SK-N-SH (cell line): ENCODE data around the gene ABLIM2. TPM values are rescaled to one million over a fixed set of nuclear protein-coding genes. Genes with fewer than 3 reads are reported as not detected.

Experiments used
- CTCF ChIA-PET: fragments of 300-600, 350-600 bp; formaldehyde crosslinking; extraction: SDS; loops from one replicate; lab custom pipeline; 2021; lab: Yijun Ruan, JAX
- POLR2A ChIA-PET: fragments of 350-600 bp; sonication (Branson Sonifier 250); formaldehyde crosslinking; extraction: SDS; loops from one replicate; lab custom pipeline; 2020; ENCODE audit warnings: antibody characterized with exemption, inconsistent platforms; lab: Yijun Ruan, JAX
- DNase-seq: peaks from one replicate; pipeline ENCODE4 v3.0.0; 2012
- H2AFZ ChIP-seq: fragments of 200-600 bp; sonication (generic); 2 replicates; pipeline ENCODE4 v1.8.1; 2016; ENCODE audit warnings: antibody characterized with exemption, mild to moderate bottlenecking, low read depth
- H3F3A ChIP-seq: fragments of 200-600 bp; sonication (generic); replicated peaks from 2 replicates; pipeline ENCODE3; 2016; ENCODE audit warnings: antibody characterized with exemption, mild to moderate bottlenecking; ENCODE audit not compliant: insufficient read depth
- H3K27ac ChIP-seq, 2 experiments: fragments of 200-500 bp in 1 of 2; fragments of 200-600 bp in 1 of 2; sonication (Bioruptor generic) in 1 of 2; sonication (generic), shearing (Covaris generic) in 1 of 2; 2 replicates each; pipeline versions ENCODE4 v1.5.1 to v1.6.1; 2014 to 2016; ENCODE audit warnings: low read depth in 2 of 2, inconsistent platforms in 1 of 2, low read length in 1 of 2, mild to moderate bottlenecking in 1 of 2, mixed read lengths in 1 of 2
- H3K27me3 ChIP-seq: fragments of 200-600 bp; sonication (generic), shearing (Covaris generic); 2 replicates; pipeline ENCODE4 v1.6.1; 2016; ENCODE audit warnings: mixed run types; ENCODE audit not compliant: insufficient read depth
- H3K36me3 ChIP-seq, 2 experiments: fragments of 200-500 bp in 1 of 2; fragments of 200-600 bp in 1 of 2; sonication (Bioruptor generic) in 1 of 2; sonication (generic) in 1 of 2; replicated peaks in 1 of 2; 2 replicates each; pipeline versions ENCODE3 to v1.5.1; 2014 to 2016; ENCODE audit warnings: low read length in 1 of 2, mild to moderate bottlenecking in 1 of 2; ENCODE audit not compliant: insufficient read depth in 2 of 2, control insufficient read depth in 1 of 2
- H3K4me1 ChIP-seq, 2 experiments: fragments of 200-500 bp in 1 of 2; fragments of 200-600 bp in 1 of 2; sonication (Bioruptor generic) in 1 of 2; sonication (generic), shearing (Covaris generic) in 1 of 2; 2 replicates each; pipeline versions ENCODE4 v1.5.1 to v1.6.1; 2014 to 2016; ENCODE audit warnings: low read depth in 1 of 2, low read length in 1 of 2, mixed run types in 1 of 2; ENCODE audit not compliant: insufficient read depth in 2 of 2, control insufficient read depth in 1 of 2
- H3K4me2 ChIP-seq: fragments of 200-600 bp; sonication (generic), shearing (Covaris generic); 2 replicates; pipeline ENCODE4 v1.6.1; 2017; ENCODE audit warnings: mixed run types
- H3K4me3 ChIP-seq, 2 experiments: fragments of 200-500 bp in 1 of 2; fragments of 200-600 bp in 1 of 2; sonication (Bioruptor generic) in 1 of 2; sonication (generic), shearing (Covaris generic) in 1 of 2; 2 replicates each; pipeline versions ENCODE4 v1.5.1 to v1.8.1; 2014 to 2016; ENCODE audit warnings: low read depth in 2 of 2, inconsistent platforms in 1 of 2, low read length in 1 of 2, mild to moderate bottlenecking in 1 of 2, mixed read lengths in 1 of 2, moderate library complexity in 1 of 2
- H3K79me2 ChIP-seq: fragments of 200-600 bp; sonication (generic); 2 replicates; pipeline ENCODE4 v1.8.1; 2017; ENCODE audit warnings: mild to moderate bottlenecking; ENCODE audit not compliant: insufficient read depth
- H3K9ac ChIP-seq: fragments of 200-600 bp; sonication (generic); 2 replicates; pipeline ENCODE4 v1.6.1; 2017; ENCODE audit warnings: mixed run types
- H3K9me2 ChIP-seq: fragments of 200-600 bp; sonication (generic); 2 replicates; pipeline ENCODE4 v1.6.1; 2017; ENCODE audit warnings: mixed run types
- H3K9me3 ChIP-seq: fragments of 200-600 bp; sonication (generic); 2 replicates; pipeline ENCODE4 v1.6.1; 2017; ENCODE audit warnings: mixed run types, mild to moderate bottlenecking, moderate library complexity
- H4K20me1 ChIP-seq: fragments of 200-600 bp; sonication (generic); 2 replicates; pipeline ENCODE4 v1.6.1; 2017; ENCODE audit warnings: mild to moderate bottlenecking, mixed run types; ENCODE audit not compliant: insufficient read depth
- CHD2 ChIP-seq: fragments of 150-350 bp; IDR thresholded peaks from 2 replicates; pipeline ENCODE4 v1.6.1; 2018; ENCODE audit warnings: low read length; ENCODE audit not compliant: partially characterized antibody
- FOXM1 ChIP-seq: IDR thresholded peaks from 2 replicates; pipeline ENCODE4 v1.4.0; 2012; ENCODE audit warnings: low read depth, mild to moderate bottlenecking
- GABPA ChIP-seq: IDR thresholded peaks from 2 replicates; pipeline ENCODE4 v1.4.0; 2012; ENCODE audit warnings: low read depth, mild to moderate bottlenecking
- RAD21 ChIP-seq: IDR thresholded peaks from 2 replicates; pipeline ENCODE4 v1.6.1; 2012; ENCODE audit warnings: mild to moderate bottlenecking, low read length
- RCOR1 ChIP-seq: fragments of 150-350 bp; IDR thresholded peaks from 2 replicates; pipeline ENCODE4 v1.6.1; 2017; ENCODE audit warnings: antibody characterized with exemption, low read length
- RXRA ChIP-seq: IDR thresholded peaks from 2 replicates; pipeline ENCODE4 v1.4.0; 2012; ENCODE audit warnings: low read depth, mild to moderate bottlenecking, borderline replicate concordance
- WGBS: methylation state at CpG from one replicate; pipeline ENCODE4 v1.1.6; 2017; ENCODE audit warnings: low lambda C conversion rate; 5-methylcytosine and 5-hydroxymethylcytosine counted together
- polyA plus RNA-seq, 3 experiments: library from polyadenylated mRNA; depleted of rRNA; stranded (reverse); fragments of >200 nt; gene quantifications; 2 replicates each; pipeline ENCODE4 v1.2.3, GENCODE V29; 2012
- TF ChIP-seq, protein P1 (sequence below): fragments of 150-350 bp; IDR thresholded peaks from 2 replicates; pipeline ENCODE4 v1.6.1; 2016; ENCODE audit warnings: mild to moderate bottlenecking, low read depth, low read length

The ABLIM2 gene
- polyA plus RNA-seq, 1 of the 3 experiments (the other 2 are of a cell fraction) = 0.53 TPM

DNA sequence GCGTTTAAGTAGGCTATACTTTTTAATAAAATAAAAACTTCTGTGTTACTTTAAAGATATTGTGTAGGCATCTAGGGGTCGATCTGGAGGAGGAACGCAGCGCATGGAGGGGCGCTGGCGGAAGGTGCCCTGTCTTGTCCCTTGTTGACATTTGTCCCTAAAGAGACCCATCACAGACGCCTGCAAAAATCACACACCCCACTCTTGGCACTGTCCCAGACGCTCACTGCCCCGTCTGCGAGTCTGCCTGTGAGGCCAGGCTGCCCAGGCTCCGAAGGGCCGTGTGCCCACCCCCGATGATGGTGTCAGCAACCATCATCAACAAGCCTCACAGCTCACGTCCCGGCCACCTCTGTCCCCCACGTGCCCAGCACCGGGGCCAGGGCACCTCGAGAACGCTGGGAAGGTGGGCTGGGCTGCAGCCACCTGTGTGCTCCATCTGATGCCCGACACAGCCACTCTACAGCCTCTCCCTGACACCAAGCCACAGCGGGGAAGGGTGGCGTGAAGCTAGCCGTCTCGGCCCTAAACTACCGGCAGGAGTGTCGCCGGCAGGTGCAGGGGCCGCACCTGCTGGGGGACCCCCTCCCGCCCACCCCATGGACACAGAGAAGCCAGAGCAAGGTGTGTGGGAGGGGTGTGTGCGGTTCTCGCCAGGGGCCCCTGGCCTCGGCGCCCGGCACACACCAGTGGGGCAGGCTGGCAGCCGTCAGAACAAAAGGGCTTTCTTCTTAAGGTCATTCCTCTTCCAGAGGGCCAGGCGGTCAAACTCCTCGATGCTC, 192.1 kb downstream of the ABLIM2 start:
- ChIA-PET POLR2A (no interaction called here), CTCF (interaction anchor here (1.0 to 4.0 kb wide), 4 partner anchors 9 to 164 kb away, joined by 3 to 19 read pairs (median 8); no protein-coding TSS in a partner anchor)
- DNase-seq = peak; percentile 47
- no peak overlapping the region for H3K27ac ChIP-seq
- 81% methylated on average over 15 of the region's 37 CpGs for WGBS
- H3K36me3 ChIP-seq = no peaks in the 10 kb centered on the region
- no peak overlapping the region for H3K4me3 ChIP-seq
- H2AFZ ChIP-seq = no peak overlapping the region
- H3K27me3 ChIP-seq = no peaks in the 10 kb centered on the region
- TF ChIP-seq RCOR1 (no peak), CHD2 (no peak)
- TF ChIP-seq, protein P1, sequence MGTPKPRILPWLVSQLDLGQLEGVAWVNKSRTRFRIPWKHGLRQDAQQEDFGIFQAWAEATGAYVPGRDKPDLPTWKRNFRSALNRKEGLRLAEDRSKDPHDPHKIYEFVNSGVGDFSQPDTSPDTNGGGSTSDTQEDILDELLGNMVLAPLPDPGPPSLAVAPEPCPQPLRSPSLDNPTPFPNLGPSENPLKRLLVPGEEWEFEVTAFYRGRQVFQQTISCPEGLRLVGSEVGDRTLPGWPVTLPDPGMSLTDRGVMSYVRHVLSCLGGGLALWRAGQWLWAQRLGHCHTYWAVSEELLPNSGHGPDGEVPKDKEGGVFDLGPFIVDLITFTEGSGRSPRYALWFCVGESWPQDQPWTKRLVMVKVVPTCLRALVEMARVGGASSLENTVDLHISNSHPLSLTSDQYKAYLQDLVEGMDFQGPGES = no peak
- H3K79me2 ChIP-seq = peaks cover 8% of the 10 kb centered on the region; the same call in 1 of the 2 replicates
- H3K9me3 ChIP-seq = no peaks in the 10 kb centered on the region
- H4K20me1 ChIP-seq = no peaks in the 10 kb centered on the region
- H3K9me2 ChIP-seq = no peaks in the 10 kb centered on the region
- H3K4me2 ChIP-seq = no peak overlapping the region
- peaks cover 27 to 41% of the 10 kb centered on the region in 2 experiments; a peak in 3 of 4 replicates for H3K4me1 ChIP-seq
- no peak overlapping the region for H3K9ac ChIP-seq
- peaks cover 27% of the 10 kb centered on the region for H3F3A ChIP-seq

DNA sequence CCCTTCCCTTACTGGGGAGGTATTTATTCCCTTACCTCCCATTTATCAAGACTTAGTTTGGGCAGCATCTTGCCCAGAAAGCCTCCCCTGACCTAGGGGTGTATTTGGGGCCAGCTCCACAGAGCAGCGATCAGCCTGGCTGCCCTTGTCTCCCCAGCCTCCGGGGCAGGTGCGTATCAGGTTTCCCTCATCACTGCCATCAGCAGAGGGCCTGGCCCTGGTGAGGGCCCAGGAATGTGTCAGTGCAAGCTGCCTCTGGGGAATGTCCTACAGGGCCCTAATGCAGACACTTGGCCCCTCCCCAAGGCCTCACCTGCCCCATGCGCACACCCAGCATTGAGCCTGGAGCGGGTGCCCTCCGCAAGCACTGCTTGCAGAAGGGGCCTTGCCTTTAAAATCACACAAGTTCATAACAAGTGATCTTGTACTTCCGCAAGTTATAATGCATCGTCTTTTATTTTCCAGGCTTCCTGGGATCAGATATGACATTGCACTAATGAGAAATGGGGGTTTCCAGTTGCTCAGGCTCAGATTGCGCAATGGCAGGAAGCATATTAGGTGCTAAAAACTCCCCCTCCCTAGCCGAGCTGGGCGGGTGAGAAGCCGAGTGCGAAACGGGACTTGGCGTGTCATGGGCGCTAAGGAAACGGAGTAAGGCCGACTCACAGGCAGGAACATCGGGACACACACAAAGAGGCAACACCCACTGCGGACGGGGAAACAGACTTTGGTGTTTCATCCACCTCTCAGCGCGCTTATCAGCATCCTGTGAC, 193.5 kb downstream of the ABLIM2 start:
- no peak overlapping the region for H3K4me2 ChIP-seq
- H4K20me1 ChIP-seq = no peaks in the 10 kb centered on the region
- H3F3A ChIP-seq = peaks cover 37% of the 10 kb centered on the region
- WGBS = 80% methylated on average over 19 of the region's 23 CpGs
- no peaks in the 10 kb centered on the region for H3K9me3 ChIP-seq
- H3K36me3 ChIP-seq = no peaks in the 10 kb centered on the region
- POLR2A ChIA-PET = no interaction called here
- no peaks in the 10 kb centered on the region for H3K9me2 ChIP-seq
- no peak overlapping the region for H2AFZ ChIP-seq
- no peak for DNase-seq
- CTCF ChIA-PET = no interaction called here
- no peak for TF ChIP-seq GABPA
- TF ChIP-seq, all 33 proteins: peak for 0
- Histone ChIP-seq H3K27ac (no peak overlapping the region), H3K9ac (no peak overlapping the region), H3K79me2 (peaks cover 2% of the 10 kb centered on the region; the same call in 1 of the 2 replicates), H3K4me1 (peaks cover 21 to 42% of the 10 kb centered on the region in 2 experiments; a peak in 3 of 4 replicates), H3K4me3 (no peak overlapping the region), H3K27me3 (no peaks in the 10 kb centered on the region)

DNA sequence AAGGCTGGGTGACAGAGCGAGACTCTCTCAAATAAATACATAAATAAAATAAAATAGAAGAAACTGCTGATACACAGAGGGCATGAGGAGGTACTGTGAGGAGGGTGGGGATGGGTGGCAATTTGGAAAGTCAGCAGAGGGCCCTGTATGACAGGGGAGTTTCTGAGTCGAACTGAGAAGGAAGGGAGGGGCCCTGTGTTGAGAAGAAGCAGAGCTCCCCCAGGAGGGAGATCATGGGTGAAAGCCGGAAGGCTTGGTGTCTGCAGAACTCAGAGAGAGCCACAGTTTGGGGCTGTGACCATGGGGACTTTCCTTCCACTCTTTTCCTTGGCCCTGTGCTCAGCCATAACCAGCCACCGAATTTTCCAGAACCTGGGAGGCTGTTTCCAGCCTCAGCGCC, 194.2 kb downstream of the ABLIM2 start:
- DNase-seq = no peak
- TF ChIP-seq RXRA (no peak), FOXM1 (no peak), RAD21 (0 out of 2 replicates have a peak, but pooled peaks have one; percentile 7)
- TF ChIP-seq, protein P1 = no peak
- TF ChIP-seq, all 33 proteins: peak for 1
- Histone ChIP-seq H3K27me3 (no peaks in the 10 kb centered on the region), H3K4me2 (no peak overlapping the region), H3K9me3 (no peaks in the 10 kb centered on the region), H3K9me2 (no peaks in the 10 kb centered on the region), H3K4me3 (no peak overlapping the region), H3K4me1 (peaks cover 18 to 42% of the 10 kb centered on the region in 2 experiments; a peak in 3 of 4 replicates), H3K9ac (no peak overlapping the region), H4K20me1 (no peaks in the 10 kb centered on the region), H3K36me3 (no peaks in the 10 kb centered on the region), H3K27ac (no peak overlapping the region), H3F3A (peaks cover 36% of the 10 kb centered on the region), H3K79me2 (peaks cover 2% of the 10 kb centered on the region; the same call in 1 of the 2 replicates), H2AFZ (no peak overlapping the region)
- WGBS = 86% methylated on average over 5 of the region's 5 CpGs
- ChIA-PET CTCF (no interaction called here), POLR2A (no interaction called here)
